Esophagus squamous epithelium (tissue), 5 donors: ENCODE measurements around the gene NHSL1. TPM values are rescaled to one million over a fixed set of nuclear protein-coding genes. Genes with fewer than 3 reads are reported as not detected.

Experiments
- DNase-seq: peaks from one replicate; lab custom pipeline; 2025; lab: John Stamatoyannopoulos, UW
- H3K27ac ChIP-seq, 4 donors: fragments of 200-600 bp; sonication (generic); one replicate each; pipeline ENCODE4 v1.5.1; 2016 to 2019; ENCODE audit warnings: mild to moderate bottlenecking in 1 of 4
- H3K27me3 ChIP-seq, 4 donors: fragments of 200-600 bp; sonication (generic); 1 replicate in 3 of 4; 2 replicates in 1 of 4; pipeline versions ENCODE4 v1.5.1 to v1.6.0; 2017 to 2021; ENCODE audit warnings: antibody characterized with exemption in 1 of 4
- H3K36me3 ChIP-seq, 3 donors: fragments of 200-600 bp; sonication (generic); one replicate each; pipeline ENCODE4 v1.5.1; 2016 to 2019
- H3K4me1 ChIP-seq, 3 donors: fragments of 200-600 bp; sonication (generic); one replicate each; pipeline ENCODE4 v1.5.1; 2017 to 2019
- H3K4me3 ChIP-seq, 4 donors: fragments of 200-600 bp; sonication (generic); 1 replicate in 3 of 4; 2 replicates in 1 of 4; pipeline ENCODE4 v1.5.1; 2016 to 2019; ENCODE audit warnings: mild to moderate bottlenecking in 2 of 4, moderate library complexity in 1 of 4
- H3K9me3 ChIP-seq, 3 donors: fragments of 200-600 bp; sonication (generic); one replicate each; pipeline ENCODE4 v1.5.1; 2016 to 2019
- POLR2A ChIP-seq, 4 donors: fragments of 450-650 bp; IDR thresholded peaks; one replicate each; pipeline ENCODE4 v1.6.1; 2017; ENCODE audit warnings: antibody characterized with exemption in 4 of 4, mild to moderate bottlenecking in 4 of 4, moderate library complexity in 3 of 4
- WGBS, 2 donors: methylation state at CpG; one replicate each; pipeline ENCODE4 v1.1.5; 2018; 5-methylcytosine and 5-hydroxymethylcytosine counted together
- intact Hi-C: fragments of 100-400 bp; cut with DNase I; formaldehyde crosslinking; loops from one replicate; pipeline ENCODE4 v1.15.0; 2022
- total RNA-seq, 4 donors: library from RNA; depleted of rRNA; stranded (reverse); fragments of >200 nt; gene quantifications; one replicate each; pipeline ENCODE4 v1.1.0, GENCODE V29; 2016
- TF ChIP-seq, protein P1 (sequence below), 6 experiments: fragments of 450-650 bp in 4 of 6; fragments of 200-600 bp in 2 of 6; sonication (generic) in 2 of 6; IDR thresholded peaks; one replicate each; pipeline ENCODE4 v1.5.1; 2016 to 2019; ENCODE audit warnings: antibody characterized with exemption in 6 of 6, mild to moderate bottlenecking in 4 of 6, moderate library complexity in 4 of 6
- donor health status: DM: yes; HTN: yes; CAD: no.

Gene NHSL1
- total RNA-seq, 4 donors from 2014 or later: 13.1 to 58.2 (median 32.0) TPM

DNA sequence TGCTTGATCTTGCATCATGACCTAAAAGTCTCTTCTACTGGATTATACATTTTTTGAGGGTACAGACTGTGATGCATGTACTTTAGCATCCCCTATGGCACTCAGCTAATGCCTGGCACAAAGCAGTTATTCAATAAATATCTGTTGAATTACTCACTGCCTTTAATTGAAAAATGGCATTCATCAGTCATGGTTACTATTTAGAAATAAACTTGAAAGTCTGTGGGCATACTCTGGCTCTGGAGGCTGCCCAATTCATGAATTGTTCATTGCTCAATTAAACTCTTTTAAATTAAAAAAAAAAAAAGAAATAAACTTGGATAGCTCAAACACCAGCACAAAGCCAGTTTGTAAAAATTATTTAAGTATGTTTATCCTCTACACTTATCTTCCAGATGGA is 55.3 kb downstream of the NHSL1 start:
- intact Hi-C loops: no loop called here
- H3K4me3 ChIP-seq: no peak overlapping the region
- H3K4me1 ChIP-seq: peaks cover 0 to 11% (median 0%) of the 10 kb centered on the region in 3 donors
- H3K36me3 ChIP-seq: peaks cover 0 to 34% (median 0%) of the 10 kb centered on the region in 3 donors
- no peaks in the 10 kb centered on the region for H3K27me3 ChIP-seq
- DNase-seq: no peak
- H3K9me3 ChIP-seq: no peaks in the 10 kb centered on the region
- H3K27ac ChIP-seq: no peak overlapping the region
- TF ChIP-seq, protein P1, sequence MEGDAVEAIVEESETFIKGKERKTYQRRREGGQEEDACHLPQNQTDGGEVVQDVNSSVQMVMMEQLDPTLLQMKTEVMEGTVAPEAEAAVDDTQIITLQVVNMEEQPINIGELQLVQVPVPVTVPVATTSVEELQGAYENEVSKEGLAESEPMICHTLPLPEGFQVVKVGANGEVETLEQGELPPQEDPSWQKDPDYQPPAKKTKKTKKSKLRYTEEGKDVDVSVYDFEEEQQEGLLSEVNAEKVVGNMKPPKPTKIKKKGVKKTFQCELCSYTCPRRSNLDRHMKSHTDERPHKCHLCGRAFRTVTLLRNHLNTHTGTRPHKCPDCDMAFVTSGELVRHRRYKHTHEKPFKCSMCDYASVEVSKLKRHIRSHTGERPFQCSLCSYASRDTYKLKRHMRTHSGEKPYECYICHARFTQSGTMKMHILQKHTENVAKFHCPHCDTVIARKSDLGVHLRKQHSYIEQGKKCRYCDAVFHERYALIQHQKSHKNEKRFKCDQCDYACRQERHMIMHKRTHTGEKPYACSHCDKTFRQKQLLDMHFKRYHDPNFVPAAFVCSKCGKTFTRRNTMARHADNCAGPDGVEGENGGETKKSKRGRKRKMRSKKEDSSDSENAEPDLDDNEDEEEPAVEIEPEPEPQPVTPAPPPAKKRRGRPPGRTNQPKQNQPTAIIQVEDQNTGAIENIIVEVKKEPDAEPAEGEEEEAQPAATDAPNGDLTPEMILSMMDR (IDR thresholded peaks at IDR 0.05): no peak
- no peak for TF ChIP-seq POLR2A (IDR thresholded peaks at IDR 0.05)

DNA sequence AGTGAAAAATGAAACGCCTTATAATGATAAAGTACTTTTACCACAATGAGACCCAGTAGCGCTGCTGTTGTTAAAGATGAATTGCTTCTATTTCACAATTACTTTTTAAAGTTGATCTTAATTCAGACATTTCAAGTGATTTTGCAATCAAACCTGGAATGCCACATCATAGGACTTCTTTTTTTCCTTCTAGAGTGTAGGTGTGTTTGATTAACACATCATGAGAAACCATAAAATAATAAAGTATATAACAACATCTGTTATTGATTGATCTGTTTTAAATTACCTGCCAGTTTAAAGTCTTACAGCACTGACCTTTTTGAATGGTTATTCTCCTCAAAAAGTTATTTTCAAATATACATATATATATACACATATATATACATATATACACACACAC is 56.6 kb downstream of the NHSL1 start:
- H3K27me3 ChIP-seq: no peaks in the 10 kb centered on the region
- no peak overlapping the region for H3K4me3 ChIP-seq
- H3K36me3 ChIP-seq: peaks cover 0 to 34% (median 0%) of the 10 kb centered on the region in 3 donors
- no peak for DNase-seq
- TF ChIP-seq, protein P1 (IDR thresholded peaks at IDR 0.05): no peak
- TF ChIP-seq POLR2A (IDR thresholded peaks at IDR 0.05): no peak
- H3K9me3 ChIP-seq: no peaks in the 10 kb centered on the region
- peaks cover 0 to 11% (median 0%) of the 10 kb centered on the region in 3 donors for H3K4me1 ChIP-seq
- no peak overlapping the region for H3K27ac ChIP-seq
- intact Hi-C loops: no loop called here
- WGBS, 2 donors: 49 to 52% methylated on average over 2 of the region's 2 CpGs

DNA sequence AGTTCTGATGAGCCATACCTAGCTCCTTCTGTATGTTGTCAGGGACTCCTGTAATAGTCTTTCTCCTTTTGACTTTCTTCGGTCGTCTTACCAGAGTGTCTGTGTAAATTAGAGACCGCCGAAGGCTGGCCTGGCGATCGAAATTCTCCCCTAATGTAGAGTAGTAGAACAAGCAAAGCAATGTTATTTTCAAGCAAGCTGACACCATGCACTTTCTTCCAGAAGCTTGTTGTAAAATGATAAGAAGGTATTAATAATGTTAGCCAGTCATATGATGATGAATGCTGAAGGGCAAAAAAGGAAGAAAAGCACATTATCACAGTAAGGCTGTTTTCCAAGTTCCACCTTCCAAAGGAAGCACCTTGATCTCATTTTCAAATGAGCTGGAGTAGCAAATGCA is 57.3 kb downstream of the NHSL1 start:
- no peak for DNase-seq
- no peaks in the 10 kb centered on the region for H3K27me3 ChIP-seq
- 84 to 98% methylated on average over 6 of the region's 6 CpGs for WGBS, 2 donors
- H3K4me3 ChIP-seq: no peak overlapping the region
- H3K4me1 ChIP-seq: peaks cover 0 to 9% (median 0%) of the 10 kb centered on the region in 3 donors
- TF ChIP-seq, protein P1 (IDR thresholded peaks at IDR 0.05): no peak
- TF ChIP-seq POLR2A (IDR thresholded peaks at IDR 0.05): no peak
- H3K27ac ChIP-seq: no peak overlapping the region
- peaks cover 0 to 34% (median 0%) of the 10 kb centered on the region in 3 donors for H3K36me3 ChIP-seq
- no peaks in the 10 kb centered on the region for H3K9me3 ChIP-seq
- intact Hi-C loops: no loop called here

DNA sequence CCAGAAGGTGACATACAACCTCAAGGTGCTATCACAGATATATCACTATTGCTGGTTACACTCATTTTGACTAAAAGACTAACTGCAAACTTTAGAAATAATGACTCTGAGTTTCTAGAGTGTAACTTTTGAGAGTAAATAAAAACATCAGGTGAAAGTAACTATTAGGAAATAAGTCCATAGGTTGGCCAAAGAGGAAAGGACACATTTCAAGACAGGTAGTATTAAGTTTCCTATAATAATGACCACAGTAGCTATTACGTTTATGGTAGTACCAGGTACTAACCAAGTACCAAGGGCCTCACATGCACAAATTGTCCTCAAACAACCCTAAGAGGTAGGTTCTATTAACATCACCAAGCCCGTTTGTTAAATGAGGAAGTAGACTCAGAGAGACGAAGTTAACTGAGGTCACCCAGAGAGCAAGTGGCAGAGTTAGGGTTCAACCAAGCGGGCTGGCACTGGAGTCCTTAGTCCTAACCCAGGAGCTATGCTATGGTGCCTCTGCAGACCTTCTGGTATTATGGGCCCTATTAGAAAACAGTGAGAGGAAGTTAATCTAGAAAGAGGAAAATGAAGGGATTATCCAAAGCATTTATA is 58.4 kb downstream of the NHSL1 start:
- H3K36me3 ChIP-seq: peaks cover 0 to 39% (median 0%) of the 10 kb centered on the region in 3 donors
- no peak for TF ChIP-seq POLR2A (IDR thresholded peaks at IDR 0.05)
- TF ChIP-seq, protein P1 (IDR thresholded peaks at IDR 0.05): no peak
- no peak for DNase-seq
- intact Hi-C loops: no loop called here
- H3K27ac ChIP-seq: no peak overlapping the region
- no peaks in the 10 kb centered on the region for H3K27me3 ChIP-seq
- no peaks in the 10 kb centered on the region for H3K9me3 ChIP-seq
- 72 to 75% methylated on average over 4 of the region's 4 CpGs for WGBS, 2 donors
- H3K4me3 ChIP-seq: no peak overlapping the region
- H3K4me1 ChIP-seq: no peaks in the 10 kb centered on the region

DNA sequence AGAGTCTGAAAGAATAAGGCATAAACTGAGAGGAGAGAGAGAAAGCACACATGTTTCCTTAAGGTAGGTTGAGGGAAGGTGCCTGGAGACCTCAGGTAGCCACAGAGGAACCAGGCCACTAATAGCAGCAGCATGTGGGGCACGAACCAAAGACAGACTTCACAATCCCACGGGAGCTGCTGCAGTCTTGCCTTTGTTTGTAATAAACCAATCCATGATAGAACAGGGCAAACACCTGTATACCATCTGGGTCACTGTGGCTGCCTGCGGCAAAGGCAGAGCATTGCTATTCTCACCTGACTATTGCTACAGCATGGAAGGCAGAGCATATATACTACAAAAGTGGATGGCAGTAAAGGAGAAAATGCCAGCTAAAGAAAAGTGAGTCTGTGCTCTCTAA is 59.0 kb downstream of the NHSL1 start:
- H3K9me3 ChIP-seq: no peaks in the 10 kb centered on the region
- no peaks in the 10 kb centered on the region for H3K27me3 ChIP-seq
- no peak overlapping the region for H3K27ac ChIP-seq
- TF ChIP-seq, protein P1 (IDR thresholded peaks at IDR 0.05): no peak
- TF ChIP-seq POLR2A (IDR thresholded peaks at IDR 0.05): no peak
- intact Hi-C loops: no loop called here
- no peak overlapping the region for H3K4me3 ChIP-seq
- DNase-seq: no peak
- WGBS, 2 donors: 64 to 74% methylated on average over 3 of the region's 3 CpGs
- peaks cover 0 to 36% (median 0%) of the 10 kb centered on the region in 3 donors for H3K36me3 ChIP-seq
- no peaks in the 10 kb centered on the region for H3K4me1 ChIP-seq
